Smooth muscle cell (in vitro differentiated cells): ENCODE measurements around the gene PCDHGC5. TPM values are rescaled to one million over a fixed set of nuclear protein-coding genes. Genes with fewer than 3 reads are reported as not detected.

Source experiments
- DNase-seq: peaks from one replicate; lab custom pipeline; 2025; ENCODE audit not compliant: unreplicated experiment; lab: John Stamatoyannopoulos, UW
- H2AFZ ChIP-seq: fragments of 200-600 bp; sonication (generic); 2 replicates; pipeline ENCODE4 v1.6.0; 2016; ENCODE audit warnings: antibody characterized with exemption, low read depth, mild to moderate bottlenecking
- H3F3A ChIP-seq: fragments of 200-600 bp; sonication (generic); 2 replicates; pipeline ENCODE4 v1.6.0; 2017; ENCODE audit warnings: antibody characterized with exemption, low read depth
- H3K27ac ChIP-seq: fragments of 200-600 bp; sonication (generic); 2 replicates; pipeline ENCODE4 v1.5.1; 2016; ENCODE audit warnings: low read depth, mild to moderate bottlenecking
- H3K27me3 ChIP-seq: fragments of 200-600 bp; sonication (generic); 2 replicates; pipeline ENCODE4 v1.6.1; 2016; ENCODE audit warnings: low read depth, mild to moderate bottlenecking
- H3K36me3 ChIP-seq: fragments of 200-600 bp; sonication (generic); 2 replicates; pipeline ENCODE4 v1.5.1; 2016; ENCODE audit warnings: low read depth
- H3K4me1 ChIP-seq: fragments of 200-600 bp; sonication (generic); 2 replicates; pipeline ENCODE4 v1.5.1; 2016; ENCODE audit warnings: low read depth
- H3K4me2 ChIP-seq: fragments of 200-600 bp; sonication (generic); 2 replicates; pipeline ENCODE4 v1.6.0; 2016; ENCODE audit warnings: mild to moderate bottlenecking
- H3K4me3 ChIP-seq: fragments of 200-600 bp; sonication (generic); 2 replicates; pipeline ENCODE4 v1.5.1; 2016; ENCODE audit warnings: mild to moderate bottlenecking
- H3K79me2 ChIP-seq: fragments of 200-600 bp; sonication (generic); 2 replicates; pipeline ENCODE4 v1.6.0; 2016; ENCODE audit warnings: low read depth, mild to moderate bottlenecking
- H3K9ac ChIP-seq: fragments of 200-600 bp; sonication (generic); 2 replicates; pipeline ENCODE4 v1.6.0; 2016; ENCODE audit warnings: low read depth
- H3K9me3 ChIP-seq: fragments of 200-600 bp; sonication (generic); replicated peaks from 2 replicates; pipeline ENCODE4 v1.5.1; 2016; ENCODE audit warnings: low read depth
- H4K20me1 ChIP-seq: fragments of 200-600 bp; sonication (generic); 2 replicates; pipeline ENCODE4 v1.6.0; 2016; ENCODE audit warnings: low read depth
- WGBS: methylation state at CpG from one replicate; pipeline ENCODE4 v1.1.7; 2016; ENCODE audit warnings: low lambda C conversion rate; 5-methylcytosine and 5-hydroxymethylcytosine counted together
- polyA plus RNA-seq: library from polyadenylated mRNA; unstranded; fragments of >200 nt; fragmentation: Nextera tagmentation; extraction: Ambion mirVana; gene quantifications from 2 replicates; pipeline ENCODE4 v1.2.1, GENCODE V29; 2016
- total RNA-seq: library from RNA; depleted of rRNA; stranded (reverse); fragments of >200 nt; gene quantifications from 2 replicates; pipeline ENCODE4 v1.2.3, GENCODE V29; 2014
- TF ChIP-seq, protein P1 (sequence below): fragments of 200-600 bp; sonication (generic); IDR thresholded peaks from 2 replicates; pipeline ENCODE4 v1.5.1; 2017; ENCODE audit warnings: borderline replicate concordance, mild to moderate bottlenecking, antibody characterized with exemption; ENCODE audit not compliant: insufficient read depth, poor library complexity, severe bottlenecking

Gene PCDHGC5
- total and polyA plus RNA-seq, 2 experiments from 2014 or later: 1.8 to 3.3 TPM

DNA sequence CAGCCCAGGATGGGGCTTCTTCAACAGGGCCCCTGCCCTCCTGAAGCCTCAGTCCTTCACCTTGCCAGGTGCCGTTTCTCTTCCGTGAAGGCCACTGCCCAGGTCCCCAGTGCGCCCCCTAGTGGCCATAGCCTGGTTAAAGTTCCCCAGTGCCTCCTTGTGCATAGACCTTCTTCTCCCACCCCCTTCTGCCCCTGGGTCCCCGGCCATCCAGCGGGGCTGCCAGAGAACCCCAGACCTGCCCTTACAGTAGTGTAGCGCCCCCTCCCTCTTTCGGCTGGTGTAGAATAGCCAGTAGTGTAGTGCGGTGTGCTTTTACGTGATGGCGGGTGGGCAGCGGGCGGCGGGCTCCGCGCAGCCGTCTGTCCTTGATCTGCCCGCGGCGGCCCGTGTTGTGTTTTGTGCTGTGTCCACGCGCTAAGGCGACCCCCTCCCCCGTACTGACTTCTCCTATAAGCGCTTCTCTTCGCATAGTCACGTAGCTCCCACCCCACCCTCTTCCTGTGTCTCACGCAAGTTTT, 23.6 kb downstream of the PCDHGC5 start:
- peak overlapping the region; percentile 55 for H3K4me3 ChIP-seq
- WGBS: 2% methylated on average over 27 of the region's 28 CpGs

DNA sequence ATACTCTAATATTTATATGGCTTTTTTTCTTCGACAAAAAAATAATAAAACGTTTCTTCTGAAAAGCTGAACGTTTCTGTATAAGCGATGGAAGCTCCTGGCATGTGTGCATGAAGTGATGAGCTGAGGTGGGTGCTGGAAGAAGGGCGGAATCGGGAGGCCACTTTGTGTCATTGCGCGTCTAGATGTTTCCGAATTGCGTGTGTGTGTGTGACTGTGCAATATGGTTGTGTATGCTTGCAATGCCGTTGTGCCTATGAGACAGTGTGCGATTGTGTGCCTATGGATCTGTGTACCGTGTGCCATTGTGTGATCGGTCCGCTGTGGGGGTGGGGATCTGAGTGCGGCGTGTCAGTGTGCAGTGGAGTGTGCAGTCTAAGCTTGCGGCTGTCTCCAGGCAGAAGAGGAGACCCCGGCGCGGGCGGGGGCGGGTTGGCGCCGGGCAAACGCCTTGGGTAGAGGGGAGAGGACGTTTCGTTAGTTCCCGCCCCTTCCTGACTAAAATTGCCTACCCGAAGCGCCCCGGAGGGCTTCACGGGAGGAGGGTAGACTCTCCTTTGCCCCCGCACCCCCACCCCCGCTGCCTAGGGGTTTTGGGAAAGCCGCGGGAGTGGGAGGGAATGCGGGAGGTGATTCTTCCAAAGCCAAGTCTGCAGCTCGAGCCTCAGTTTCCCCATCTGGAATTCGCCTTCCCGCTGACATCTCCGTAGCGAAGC, 24.2 kb downstream of the PCDHGC5 start:
- WGBS: under 1% methylated on average over 32 of the region's 43 CpGs

More for the DNA sequence above, 23.6 kb downstream of the PCDHGC5 start:
- Histone ChIP-seq H3K79me2 (no peaks in the 10 kb centered on the region), H3K4me2 (peak overlapping the region; percentile 86), H3K4me1 (peaks cover 52% of the 10 kb centered on the region), H3K9me3 (no peaks in the 10 kb centered on the region), H3K27me3 (no peaks in the 10 kb centered on the region), H3K9ac (peak overlapping the region; percentile 97), H3K36me3 (no peaks in the 10 kb centered on the region), H2AFZ (no peak overlapping the region), H4K20me1 (no peaks in the 10 kb centered on the region), H3F3A (peaks cover 61% of the 10 kb centered on the region), H3K27ac (peak overlapping the region; percentile 100)
- peak; percentile 37 for DNase-seq
- TF ChIP-seq, protein P1, sequence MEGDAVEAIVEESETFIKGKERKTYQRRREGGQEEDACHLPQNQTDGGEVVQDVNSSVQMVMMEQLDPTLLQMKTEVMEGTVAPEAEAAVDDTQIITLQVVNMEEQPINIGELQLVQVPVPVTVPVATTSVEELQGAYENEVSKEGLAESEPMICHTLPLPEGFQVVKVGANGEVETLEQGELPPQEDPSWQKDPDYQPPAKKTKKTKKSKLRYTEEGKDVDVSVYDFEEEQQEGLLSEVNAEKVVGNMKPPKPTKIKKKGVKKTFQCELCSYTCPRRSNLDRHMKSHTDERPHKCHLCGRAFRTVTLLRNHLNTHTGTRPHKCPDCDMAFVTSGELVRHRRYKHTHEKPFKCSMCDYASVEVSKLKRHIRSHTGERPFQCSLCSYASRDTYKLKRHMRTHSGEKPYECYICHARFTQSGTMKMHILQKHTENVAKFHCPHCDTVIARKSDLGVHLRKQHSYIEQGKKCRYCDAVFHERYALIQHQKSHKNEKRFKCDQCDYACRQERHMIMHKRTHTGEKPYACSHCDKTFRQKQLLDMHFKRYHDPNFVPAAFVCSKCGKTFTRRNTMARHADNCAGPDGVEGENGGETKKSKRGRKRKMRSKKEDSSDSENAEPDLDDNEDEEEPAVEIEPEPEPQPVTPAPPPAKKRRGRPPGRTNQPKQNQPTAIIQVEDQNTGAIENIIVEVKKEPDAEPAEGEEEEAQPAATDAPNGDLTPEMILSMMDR: peak; percentile 99

DNA sequence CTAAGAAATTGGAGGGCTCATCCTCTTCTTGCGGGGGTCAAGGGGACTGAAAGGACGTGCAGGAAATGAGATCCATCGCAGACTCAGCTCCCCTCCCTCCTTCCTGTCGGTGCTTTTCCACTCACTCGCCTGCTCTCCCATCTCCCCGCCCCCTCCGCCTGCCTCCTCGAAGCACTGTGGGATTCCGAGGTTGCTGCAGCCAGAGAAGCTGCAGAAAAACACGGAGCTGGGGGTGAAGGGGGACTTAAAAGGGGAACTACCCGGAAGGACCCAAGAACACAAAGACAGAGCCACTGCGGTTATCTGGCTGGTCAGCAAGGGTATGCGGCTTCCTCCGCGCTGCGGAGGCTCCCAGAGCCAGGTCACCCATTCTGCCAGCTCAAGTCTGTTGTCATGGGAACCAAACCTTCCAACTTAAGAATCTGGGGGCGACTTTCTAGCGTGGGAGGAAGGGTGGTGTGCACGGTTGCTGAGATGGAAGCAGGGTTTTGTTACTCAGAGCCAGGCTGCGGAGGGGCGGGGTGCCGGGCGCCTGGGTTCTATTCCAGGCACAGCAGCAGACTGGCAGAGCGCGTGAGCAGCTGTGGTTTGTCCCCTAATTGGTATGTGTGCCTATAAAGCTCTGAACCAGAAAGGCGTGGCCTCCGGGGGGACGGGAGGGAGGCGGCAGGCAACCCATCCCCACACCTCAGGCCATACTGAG, 24.9 kb downstream of the PCDHGC5 start:
- DNase-seq: peak; percentile 91
- Histone ChIP-seq H3K9ac (peak overlapping the region; percentile 97), H2AFZ (no peak overlapping the region), H3K27ac (peak overlapping the region; percentile 100), H3K4me2 (peak overlapping the region; percentile 86), H3K4me1 (peaks cover 43% of the 10 kb centered on the region), H3K9me3 (no peaks in the 10 kb centered on the region), H3K27me3 (no peaks in the 10 kb centered on the region), H3K4me3 (peak overlapping the region; percentile 55), H4K20me1 (no peaks in the 10 kb centered on the region), H3K79me2 (no peaks in the 10 kb centered on the region), H3K36me3 (no peaks in the 10 kb centered on the region), H3F3A (peaks cover 58% of the 10 kb centered on the region)
- 2% methylated on average over 29 of the region's 29 CpGs for WGBS
- TF ChIP-seq, protein P1: no peak

More for the DNA sequence above, 24.2 kb downstream of the PCDHGC5 start:
- H3K27me3 ChIP-seq: no peaks in the 10 kb centered on the region
- no peak overlapping the region for H2AFZ ChIP-seq
- H3K4me2 ChIP-seq: peak overlapping the region; percentile 86
- no peaks in the 10 kb centered on the region for H3K79me2 ChIP-seq
- TF ChIP-seq, protein P1: no peak
- H3K27ac ChIP-seq: peak overlapping the region; percentile 100
- DNase-seq: no peak
- H3K9ac ChIP-seq: peak overlapping the region; percentile 97
- peaks cover 47% of the 10 kb centered on the region for H3K4me1 ChIP-seq
- no peaks in the 10 kb centered on the region for H3K9me3 ChIP-seq
- no peaks in the 10 kb centered on the region for H4K20me1 ChIP-seq
- H3F3A ChIP-seq: peaks cover 60% of the 10 kb centered on the region
- H3K36me3 ChIP-seq: no peaks in the 10 kb centered on the region
- H3K4me3 ChIP-seq: peak overlapping the region; percentile 55
